Breast epithelium (tissue), 3 donors: ENCODE results near the gene TOP3B.

Experiments
- POLR2A ChIP-seq: fragments of 450-650 bp; IDR thresholded peaks from one replicate; pipeline ENCODE4 v1.6.1; 2016; ENCODE audit warnings: antibody characterized with exemption, mild to moderate bottlenecking, moderate library complexity
- POLR2AphosphoS5 ChIP-seq, 3 donors: sonication (generic); formaldehyde crosslinking; IDR thresholded peaks; one replicate each; pipeline ENCODE4 v1.6.1; 2017; ENCODE audit warnings: antibody characterized with exemption in 3 of 3
- TF ChIP-seq, protein P1 (sequence below), 3 donors: fragments of 450-650 bp; IDR thresholded peaks; one replicate each; pipeline ENCODE4 v1.5.1; 2016 to 2017; ENCODE audit warnings: antibody characterized with exemption in 3 of 3, mild to moderate bottlenecking in 3 of 3, moderate library complexity in 3 of 3

- TF ChIP-seq POLR2AphosphoS5 (IDR thresholded peaks at IDR 0.05) = no peak
- TF ChIP-seq, protein P1, sequence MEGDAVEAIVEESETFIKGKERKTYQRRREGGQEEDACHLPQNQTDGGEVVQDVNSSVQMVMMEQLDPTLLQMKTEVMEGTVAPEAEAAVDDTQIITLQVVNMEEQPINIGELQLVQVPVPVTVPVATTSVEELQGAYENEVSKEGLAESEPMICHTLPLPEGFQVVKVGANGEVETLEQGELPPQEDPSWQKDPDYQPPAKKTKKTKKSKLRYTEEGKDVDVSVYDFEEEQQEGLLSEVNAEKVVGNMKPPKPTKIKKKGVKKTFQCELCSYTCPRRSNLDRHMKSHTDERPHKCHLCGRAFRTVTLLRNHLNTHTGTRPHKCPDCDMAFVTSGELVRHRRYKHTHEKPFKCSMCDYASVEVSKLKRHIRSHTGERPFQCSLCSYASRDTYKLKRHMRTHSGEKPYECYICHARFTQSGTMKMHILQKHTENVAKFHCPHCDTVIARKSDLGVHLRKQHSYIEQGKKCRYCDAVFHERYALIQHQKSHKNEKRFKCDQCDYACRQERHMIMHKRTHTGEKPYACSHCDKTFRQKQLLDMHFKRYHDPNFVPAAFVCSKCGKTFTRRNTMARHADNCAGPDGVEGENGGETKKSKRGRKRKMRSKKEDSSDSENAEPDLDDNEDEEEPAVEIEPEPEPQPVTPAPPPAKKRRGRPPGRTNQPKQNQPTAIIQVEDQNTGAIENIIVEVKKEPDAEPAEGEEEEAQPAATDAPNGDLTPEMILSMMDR (IDR thresholded peaks at IDR 0.05) = no peak
- no peak for TF ChIP-seq POLR2A
Observed at GRCh38 chr22:21962655-21962949, 20.0 kb downstream of the TOP3B start.
